Testis (tissue), 3 donors: ENCODE data around the gene SLC25A21. TPM values are rescaled to one million over a fixed set of nuclear protein-coding genes. Genes with fewer than 3 reads are reported as not detected.

Source experiments
- DNase-seq: peaks from one replicate; pipeline ENCODE4 v3.0.0-alpha.2; 2019
- H3K27ac ChIP-seq, 2 donors: fragments of 200-600 bp; sonication (generic); one replicate each; pipeline ENCODE4 v1.5.1; 2019
- H3K27me3 ChIP-seq: fragments of 200-600 bp; sonication (generic); one replicate; pipeline ENCODE4 v1.5.1; 2019
- H3K36me3 ChIP-seq: fragments of 200-600 bp; sonication (generic); one replicate; pipeline ENCODE4 v1.5.1; 2017; ENCODE audit warnings: low read depth; ENCODE audit errors: missing control alignments
- H3K4me1 ChIP-seq: fragments of 200-600 bp; sonication (generic); one replicate; pipeline ENCODE4 v1.5.1; 2019
- H3K4me3 ChIP-seq, 2 donors: fragments of 200-600 bp; sonication (generic); one replicate each; pipeline ENCODE4 v1.5.1; 2017 to 2019
- H3K9me3 ChIP-seq: fragments of 200-600 bp; sonication (generic); one replicate; pipeline ENCODE4 v1.5.1; 2017
- CTCF ChIP-seq, 3 experiments: fragments of 450-650 bp in 2 of 3; fragments of 200-600 bp in 1 of 3; sonication (generic) in 1 of 3; IDR thresholded peaks; one replicate each; pipeline ENCODE4 v1.5.1; 2016 to 2019; ENCODE audit warnings: antibody characterized with exemption in 3 of 3, mild to moderate bottlenecking in 2 of 3, moderate library complexity in 1 of 3
- POLR2A ChIP-seq: fragments of 450-650 bp; IDR thresholded peaks from one replicate; pipeline ENCODE4 v1.6.1; 2017; ENCODE audit warnings: antibody characterized with exemption, mild to moderate bottlenecking, moderate library complexity
- WGBS, 2 donors: methylation state at CpG; one replicate each; pipeline ENCODE4 v1.1.5; 2018; 5-methylcytosine and 5-hydroxymethylcytosine counted together
- intact Hi-C: fragments of 100-400 bp; cut with DNase I; formaldehyde crosslinking; loops from one replicate; pipeline ENCODE4 v1.15.1; 2023; ENCODE audit warnings: low total_unique reads
- polyA plus RNA-seq: library from polyadenylated mRNA; stranded (reverse); fragments of 350-450 nt; fragmentation: Illumina TruSeq; extraction: RNeasy Lipid Tissue Mini Kit (QIAGEN cat#74804); gene quantifications from one replicate; pipeline ENCODE4 v1.2.3, GENCODE V29; 2014; ENCODE audit warnings: low read depth, low replicate concordance; ENCODE audit not compliant: insufficient read depth
- total RNA-seq, 2 donors: library from RNA; depleted of rRNA; stranded (reverse); fragments of >200 nt; gene quantifications; one replicate each; pipeline ENCODE4 v1.2.3, GENCODE V29; 2016

The SLC25A21 gene
- total and polyA plus RNA-seq, 3 donors from 2014 or later, result 4.4 to 16.0 (median 13.6) TPM

DNA sequence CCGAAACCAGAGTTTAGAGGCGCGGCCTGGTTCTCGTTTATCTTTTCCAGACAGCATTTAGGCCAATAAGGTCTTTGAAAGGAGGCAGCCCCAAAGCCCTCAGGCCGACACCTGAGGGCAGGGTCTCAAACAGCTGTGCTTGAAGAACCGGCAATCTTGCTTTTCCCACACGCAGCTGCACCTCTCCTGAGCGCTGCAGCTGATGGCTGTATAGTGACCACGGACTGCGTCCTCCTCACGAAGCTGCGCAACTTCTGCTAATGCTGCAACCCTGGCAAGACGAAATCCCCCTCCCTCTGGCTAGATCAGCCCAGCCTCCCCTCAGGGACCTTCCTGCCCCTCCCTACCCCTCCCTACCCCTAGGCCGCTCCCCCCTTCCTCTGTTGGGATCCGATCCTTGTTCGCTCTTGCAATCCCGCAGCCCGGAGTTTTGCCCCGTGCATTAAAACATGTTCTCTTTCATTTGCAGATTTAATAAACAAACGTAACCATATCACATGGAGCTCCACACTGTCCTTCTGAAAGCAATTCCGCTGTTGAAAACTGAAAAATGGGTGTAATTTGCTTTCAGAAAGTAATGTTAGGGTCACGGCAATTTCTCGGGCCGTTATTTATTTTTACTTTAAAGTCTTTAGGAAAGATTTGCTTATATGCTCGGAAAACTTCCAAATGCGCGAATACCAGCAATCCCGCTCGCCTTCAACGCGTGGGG is 515.6 kb downstream of the SLC25A21 start:
- intact Hi-C loops, result no loop called here
- H3K9me3 ChIP-seq, result no peaks in the 10 kb centered on the region
- H3K4me3 ChIP-seq, result no peak overlapping the region
- no peaks in the 10 kb centered on the region for H3K27me3 ChIP-seq
- WGBS, 2 donors, result 5 to 6% methylated on average over 21 to 31 of the region's 31 CpGs
- no peak for DNase-seq
- TF ChIP-seq POLR2A, result no peak
- no peak for TF ChIP-seq CTCF (IDR thresholded peaks at IDR 0.05)
- no peaks in the 10 kb centered on the region for H3K36me3 ChIP-seq
- H3K27ac ChIP-seq, result no peak overlapping the region
- H3K4me1 ChIP-seq, result peaks cover 20% of the 10 kb centered on the region

- 2 to 3% methylated on average over 32 to 48 of the region's 48 CpGs for WGBS, 2 donors
- intact Hi-C loops, result no loop called here
- Histone ChIP-seq H3K4me3 (peak overlapping the region in 1 of 2 donors; percentile 11), H3K27ac (no peak overlapping the region), H3K36me3 (no peaks in the 10 kb centered on the region), H3K4me1 (peaks cover 20% of the 10 kb centered on the region), H3K9me3 (no peaks in the 10 kb centered on the region), H3K27me3 (peaks cover under 1% of the 10 kb centered on the region)
- TF ChIP-seq POLR2A, result no peak
- peak; percentile 5 to 55 (median 38) for TF ChIP-seq CTCF (IDR thresholded peaks at IDR 0.05)
- peak; percentile 73 for DNase-seq
Measured at GRCh38 chr14:36655963-36656686, 516.3 kb downstream of the SLC25A21 start.

DNA sequence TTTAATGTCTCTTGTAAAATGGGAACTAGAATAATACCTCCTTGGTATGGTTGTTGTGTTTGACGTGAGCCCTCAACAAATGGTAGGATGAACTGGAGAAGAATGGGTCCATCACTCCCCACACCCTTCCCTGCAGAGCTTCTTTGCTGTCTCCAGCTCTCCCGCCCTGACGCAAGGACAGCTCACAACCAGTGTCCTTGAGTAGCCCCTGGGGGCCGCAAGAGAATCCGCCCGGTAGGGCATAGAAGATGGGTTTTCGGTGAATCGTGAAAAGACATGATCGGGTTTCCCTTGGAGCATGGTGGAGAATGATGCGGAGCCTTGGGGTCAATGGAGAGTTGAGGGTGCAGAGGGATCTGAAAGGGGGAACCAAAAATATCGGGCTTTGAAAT is 516.8 kb downstream of the SLC25A21 start:
- no peak overlapping the region for H3K27ac ChIP-seq
- H3K9me3 ChIP-seq, result no peaks in the 10 kb centered on the region
- no peak overlapping the region for H3K4me3 ChIP-seq
- TF ChIP-seq POLR2A (no peak), CTCF (IDR thresholded peaks at IDR 0.05) (no peak)
- peaks cover 20% of the 10 kb centered on the region for H3K4me1 ChIP-seq
- no peak for DNase-seq
- WGBS, 2 donors, result 9 to 11% methylated on average over 11 of the region's 11 CpGs
- H3K27me3 ChIP-seq, result peaks cover 2% of the 10 kb centered on the region
- intact Hi-C loops, result no loop called here
- H3K36me3 ChIP-seq, result no peaks in the 10 kb centered on the region

DNA sequence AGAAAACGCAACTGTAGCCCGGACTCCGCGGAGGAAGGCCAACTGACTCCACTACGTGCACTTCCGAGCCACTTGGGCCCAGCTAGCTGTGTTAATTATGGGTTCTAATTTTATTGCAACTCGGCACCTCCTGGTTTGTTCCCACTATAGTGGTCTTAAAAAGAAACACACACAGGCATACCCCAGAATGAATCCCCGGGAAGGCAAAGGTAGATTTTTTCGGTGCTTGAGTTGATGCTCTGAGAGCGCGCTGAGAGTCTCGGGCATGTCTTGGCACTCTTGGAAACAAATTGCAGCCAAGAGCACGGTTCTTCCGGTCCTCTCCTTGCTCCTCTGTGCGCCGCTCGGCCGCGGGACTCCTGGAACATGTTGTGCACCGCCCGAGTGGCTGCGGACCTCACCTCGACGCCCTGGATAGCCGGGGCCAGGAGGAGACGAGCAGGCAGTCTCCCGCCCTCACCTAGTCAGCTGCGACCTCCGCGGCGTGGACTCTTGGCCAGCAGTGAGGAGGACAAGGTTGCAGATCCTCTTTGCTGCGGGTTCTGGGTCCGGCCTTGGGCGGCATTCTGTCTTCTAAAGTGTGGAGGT is 517.5 kb downstream of the SLC25A21 start:
- H3K9me3 ChIP-seq, result no peaks in the 10 kb centered on the region
- 5 to 10% methylated on average over 31 to 34 of the region's 34 CpGs for WGBS, 2 donors
- no peaks in the 10 kb centered on the region for H3K36me3 ChIP-seq
- intact Hi-C loops, result no loop called here
- peaks cover 2% of the 10 kb centered on the region for H3K27me3 ChIP-seq
- DNase-seq, result no peak
- no peak overlapping the region for H3K4me3 ChIP-seq
- TF ChIP-seq POLR2A (no peak), CTCF (IDR thresholded peaks at IDR 0.05) (no peak)
- no peak overlapping the region for H3K27ac ChIP-seq
- H3K4me1 ChIP-seq, result peaks cover 20% of the 10 kb centered on the region
